HEK293 (cell line): Measurements from ENCODE around the gene LMTK3.

Experiments used
- GLIS1 ChIP-seq: fragments of 450-650 bp; formaldehyde crosslinking; IDR thresholded peaks from 2 replicates; pipeline ENCODE4 v1.5.1; 2016; ENCODE audit warnings: missing biosample characterization, missing genetic modification characterization
- MZF1 ChIP-seq: fragments of 450-650 bp; formaldehyde crosslinking; IDR thresholded peaks from 2 replicates; pipeline ENCODE4 v1.5.1; 2017; ENCODE audit warnings: missing biosample characterization, missing genetic modification characterization, borderline replicate concordance
- PRDM10 ChIP-seq: fragments of 450-650 bp; formaldehyde crosslinking; IDR thresholded peaks from 2 replicates; pipeline ENCODE4 v1.5.1; 2016; ENCODE audit warnings: missing biosample characterization, missing genetic modification characterization
- PRDM2 ChIP-seq: fragments of 450-650 bp; formaldehyde crosslinking; IDR thresholded peaks from 2 replicates; pipeline ENCODE4 v1.5.1; 2016; ENCODE audit warnings: missing biosample characterization, missing genetic modification characterization, borderline replicate concordance
- SETDB1 ChIP-seq: IDR thresholded peaks from one replicate; pipeline ENCODE4 v1.6.1; 2017; ENCODE audit warnings: mild to moderate bottlenecking, low read length, moderate library complexity, mixed read lengths; ENCODE audit not compliant: insufficient read length
- SP7 ChIP-seq: fragments of 450-650 bp; formaldehyde crosslinking; IDR thresholded peaks from 2 replicates; pipeline ENCODE4 v1.5.1; 2016; ENCODE audit warnings: missing biosample characterization, missing genetic modification characterization
- ZFHX2 ChIP-seq: fragments of 450-650 bp; formaldehyde crosslinking; conservative IDR thresholded peaks from 2 replicates; pipeline ENCODE4 v1.5.1; 2016; ENCODE audit warnings: missing biosample characterization, missing genetic modification characterization
- ZFP37 ChIP-seq: fragments of 450-650 bp; formaldehyde crosslinking; IDR thresholded peaks from 2 replicates; pipeline ENCODE4 v1.5.1; 2016; ENCODE audit warnings: missing biosample characterization, missing genetic modification characterization
- ZFP41 ChIP-seq: fragments of 450-650 bp; formaldehyde crosslinking; IDR thresholded peaks from 2 replicates; pipeline ENCODE4 v1.5.1; 2016; ENCODE audit warnings: missing biosample characterization, missing genetic modification characterization, borderline replicate concordance
- ZFP69B ChIP-seq: fragments of 450-650 bp; formaldehyde crosslinking; IDR thresholded peaks from 2 replicates; pipeline ENCODE4 v1.5.1; 2016; ENCODE audit warnings: missing biosample characterization, missing genetic modification characterization
- ZNF132 ChIP-seq: fragments of 450-650 bp; formaldehyde crosslinking; IDR thresholded peaks from 2 replicates; pipeline ENCODE4 v1.5.1; 2017; ENCODE audit warnings: missing biosample characterization, missing genetic modification characterization, borderline replicate concordance
- ZNF169 ChIP-seq: fragments of 450-650 bp; formaldehyde crosslinking; IDR thresholded peaks from 2 replicates; pipeline ENCODE4 v1.5.1; 2016; ENCODE audit warnings: missing biosample characterization, missing genetic modification characterization
- ZNF2 ChIP-seq: fragments of 450-650 bp; formaldehyde crosslinking; IDR thresholded peaks from 2 replicates; pipeline ENCODE4 v1.5.1; 2016; ENCODE audit warnings: missing biosample characterization, missing genetic modification characterization
- ZNF221 ChIP-seq: fragments of 450-650 bp; formaldehyde crosslinking; IDR thresholded peaks from 2 replicates; pipeline ENCODE4 v1.5.1; 2017; ENCODE audit warnings: missing biosample characterization, missing genetic modification characterization, borderline replicate concordance
- ZNF239 ChIP-seq: fragments of 450-650 bp; formaldehyde crosslinking; IDR thresholded peaks from 2 replicates; pipeline ENCODE4 v1.5.1; 2016; ENCODE audit warnings: missing biosample characterization, missing genetic modification characterization
- ZNF274 ChIP-seq, 2 experiments: fragments of 200-500 bp in 1 of 2; fragments of 450-650 bp in 1 of 2; sonication (Bioruptor generic) in 1 of 2; formaldehyde crosslinking in 1 of 2; IDR thresholded peaks; 2 replicates each; pipeline versions ENCODE4 v1.5.1 to v1.6.1; 2014 to 2016; ENCODE audit warnings: borderline replicate concordance in 1 of 2, inconsistent platforms in 1 of 2, low read length in 1 of 2, missing biosample characterization in 1 of 2, missing genetic modification characterization in 1 of 2
- ZNF354C ChIP-seq: fragments of 450-650 bp; formaldehyde crosslinking; IDR thresholded peaks from 2 replicates; pipeline ENCODE4 v1.5.1; 2016; ENCODE audit warnings: missing biosample characterization, missing genetic modification characterization, low read depth, borderline replicate concordance
- ZNF449 ChIP-seq: fragments of 450-650 bp; formaldehyde crosslinking; IDR thresholded peaks from 2 replicates; pipeline ENCODE4 v1.5.1; 2017; ENCODE audit warnings: missing biosample characterization, mild to moderate bottlenecking, missing genetic modification characterization, moderate library complexity
- ZNF555 ChIP-seq: fragments of 450-650 bp; formaldehyde crosslinking; conservative IDR thresholded peaks from 2 replicates; pipeline ENCODE4 v1.5.1; 2017; ENCODE audit warnings: missing biosample characterization, mild to moderate bottlenecking, missing genetic modification characterization, inconsistent platforms
- ZNF561 ChIP-seq: fragments of 450-650 bp; IDR thresholded peaks from 2 replicates; pipeline ENCODE4 v1.5.1; 2018; ENCODE audit warnings: missing biosample characterization, missing genetic modification characterization, borderline replicate concordance
- ZNF692 ChIP-seq: fragments of 450-650 bp; formaldehyde crosslinking; IDR thresholded peaks from 2 replicates; pipeline ENCODE4 v1.5.1; 2016; ENCODE audit warnings: missing biosample characterization, missing genetic modification characterization
- ZNF837 ChIP-seq: fragments of 450-650 bp; formaldehyde crosslinking; IDR thresholded peaks from 2 replicates; pipeline ENCODE4 v1.5.1; 2016; ENCODE audit warnings: missing biosample characterization, missing genetic modification characterization
- ZSCAN16 ChIP-seq: fragments of 450-650 bp; formaldehyde crosslinking; IDR thresholded peaks from 2 replicates; pipeline ENCODE4 v1.5.1; 2016; ENCODE audit warnings: missing biosample characterization, missing genetic modification characterization
- ZSCAN5A ChIP-seq: fragments of 450-650 bp; formaldehyde crosslinking; IDR thresholded peaks from 2 replicates; pipeline ENCODE4 v1.5.1; 2016; ENCODE audit warnings: missing biosample characterization, missing genetic modification characterization

Gene LMTK3

GRCh38 chr19:48501494-48502349, 9.9 kb downstream of the LMTK3 start (continued):
- peak; percentile 94 for TF ChIP-seq PRDM10 (tag by site-specific recombination)
- TF ChIP-seq GLIS1 (tag by site-specific recombination): peak; percentile 62
- peak; percentile 14; the same call in 1 of the 2 replicates for TF ChIP-seq ZFP69B (tag by site-specific recombination)
- TF ChIP-seq ZNF274 (IDR thresholded peaks at IDR 0.05; ENCODE audit: low read length): no peak
- no peak for TF ChIP-seq ZNF274 (tag by site-specific recombination; IDR thresholded peaks at IDR 0.05; ENCODE audit: borderline replicate concordance)
- TF ChIP-seq SP7: peak; percentile 50; the same call in 1 of the 2 replicates
- TF ChIP-seq ZFHX2 (tag by site-specific recombination): peak; percentile 19; the same call in 1 of the 2 replicates
- TF ChIP-seq ZNF221: no peak
- no peak for TF ChIP-seq ZNF354C
- TF ChIP-seq ZNF561 (tag by site-specific recombination): no peak
- TF ChIP-seq PRDM2 (tag by site-specific recombination): no peak
- no peak for TF ChIP-seq ZNF132 (tag by site-specific recombination)
- TF ChIP-seq ZSCAN5A (tag by site-specific recombination): no peak
- no peak for TF ChIP-seq ZNF555 (tag by site-specific recombination)
- no peak for TF ChIP-seq ZSCAN16 (tag by site-specific recombination)
- no peak for TF ChIP-seq ZNF449 (tag by site-specific recombination)
- 0 out of 2 replicates have a peak, but pooled peaks have one; percentile 9 for TF ChIP-seq ZNF692 (tag by site-specific recombination)
- TF ChIP-seq ZNF837 (tag by site-specific recombination): no peak
- no peak for TF ChIP-seq ZFP37
- TF ChIP-seq ZNF169 (tag by site-specific recombination): no peak
- TF ChIP-seq ZNF239 (tag by site-specific recombination): no peak
- no peak for TF ChIP-seq SETDB1
- TF ChIP-seq ZFP41 (tag by site-specific recombination): no peak
- TF ChIP-seq ZNF2 (tag by site-specific recombination): no peak
- no peak for TF ChIP-seq MZF1 (tag by site-specific recombination)
